Medulla oblongata (tissue), 1 donor: ENCODE data around the gene RRP9.
"Not testable (repeated sequence)": the region's sequence is repeated elsewhere in the genome, so short reads cannot be mapped to it uniquely, and the experiment has no call there.

Experiments
- DNase-seq: peaks from one replicate; pipeline ENCODE4 v3.0.0-alpha.2; 2015; ENCODE audit errors: extremely low spot score

RRP9 gene

GRCh38 chr3:51904034-51904823, 37.5 kb downstream of the RRP9 start:
- no peak for DNase-seq

- not testable (repeated sequence) for DNase-seq
Observed at GRCh38 chr3:51902361-51902760, 39.3 kb downstream of the RRP9 start.

- not testable (repeated sequence) for DNase-seq
Observed at GRCh38 chr3:51900043-51900442, 41.7 kb downstream of the RRP9 start.

- DNase-seq: no peak
Observed at GRCh38 chr3:51897391-51897790, 44.3 kb downstream of the RRP9 start.

- no peak for DNase-seq
Observed at GRCh38 chr3:51896607-51897305, 44.9 kb downstream of the RRP9 start.

GRCh38 chr3:51894939-51895338, 46.8 kb downstream of the RRP9 start:
- no peak for DNase-seq

- DNase-seq: no peak
Observed at GRCh38 chr3:51894391-51894790, 47.3 kb downstream of the RRP9 start.

GRCh38 chr3:51891242-51892039, 50.3 kb downstream of the RRP9 start:
- no peak for DNase-seq

- DNase-seq: no peak
Observed at GRCh38 chr3:51888463-51889105, 53.1 kb downstream of the RRP9 start.

- no peak for DNase-seq
Observed at GRCh38 chr3:51887620-51888019, 54.1 kb downstream of the RRP9 start.

GRCh38 chr3:51886447-51886846, 55.3 kb downstream of the RRP9 start:
- no peak for DNase-seq
